HG02610 (cell line): ENCODE measurements around the gene CEBPB.
A peak's percentile ranks its signal among the peaks of the same experiment; 100 is the strongest.
"Not testable (repeated sequence)": the region's sequence is repeated elsewhere in the genome, so short reads cannot be mapped to it uniquely, and the experiment has no call there.

ENCODE experiments used
- ATAC-seq: cut with Tn5 transposase; IDR thresholded peaks from one replicate; pipeline ENCODE4 v1.9.1; 2021; ENCODE audit warnings: mild to moderate bottlenecking, moderate library complexity; ENCODE audit not compliant: unreplicated experiment

The CEBPB gene

GRCh38 chr20:50192364-50193198 is 2.0 kb downstream of the CEBPB start:
- ATAC-seq: peak; percentile 29

- no peak for ATAC-seq
Measured at GRCh38 chr20:50193199-50193835, 2.7 kb downstream of the CEBPB start.

GRCh38 chr20:50193836-50194421 is 3.3 kb downstream of the CEBPB start:
- ATAC-seq: no peak

- ATAC-seq: no peak
Measured at GRCh38 chr20:50194422-50194830, 3.8 kb downstream of the CEBPB start.

GRCh38 chr20:50194831-50195523 is 4.3 kb downstream of the CEBPB start:
- no peak for ATAC-seq

- no peak for ATAC-seq
Measured at GRCh38 chr20:50195524-50196120, 5.0 kb downstream of the CEBPB start.

- no peak for ATAC-seq
Measured at GRCh38 chr20:50196248-50196647, 5.6 kb downstream of the CEBPB start.

- ATAC-seq: no peak
Measured at GRCh38 chr20:50196896-50197295, 6.3 kb downstream of the CEBPB start.

GRCh38 chr20:50197463-50198179 is 7.0 kb downstream of the CEBPB start:
- no peak for ATAC-seq

GRCh38 chr20:50198180-50198666 is 7.6 kb downstream of the CEBPB start:
- no peak for ATAC-seq

GRCh38 chr20:50198716-50199115 is 8.1 kb downstream of the CEBPB start:
- ATAC-seq: no peak

- no peak for ATAC-seq
Measured at GRCh38 chr20:50199703-50200102, 9.1 kb downstream of the CEBPB start.

GRCh38 chr20:50200482-50201104 is 10.0 kb downstream of the CEBPB start:
- no peak for ATAC-seq

GRCh38 chr20:50201710-50202109 is 11.1 kb downstream of the CEBPB start:
- not testable (repeated sequence) for ATAC-seq

- no peak for ATAC-seq
Measured at GRCh38 chr20:50202677-50203076, 12.0 kb downstream of the CEBPB start.

- ATAC-seq: no peak
Measured at GRCh38 chr20:50203951-50204937, 13.6 kb downstream of the CEBPB start.

GRCh38 chr20:50207026-50207425 is 16.4 kb downstream of the CEBPB start:
- no peak for ATAC-seq

GRCh38 chr20:50208085-50208491 is 17.5 kb downstream of the CEBPB start:
- no peak for ATAC-seq
